HCT116 (cell line): ENCODE results near the gene LRIG3. TPM values are rescaled to one million over a fixed set of nuclear protein-coding genes. Genes with fewer than 3 reads are reported as not detected.

Experiments
- ATAC-seq: fragments of 200-7000 bp; cut with Tn5 transposase; 2 replicates; pipeline ENCODE4 v1.9.1; 2020; ENCODE audit warnings: mild to moderate bottlenecking, moderate library complexity
- BruUV-seq: library from RNA; stranded (reverse); fragments of 400-500 nt; replicated peaks from 2 replicates; lab custom pipeline; 2021; lab: Mats Ljungman, UMichigan
- CTCF ChIA-PET: fragments of 300-600 bp; sonication (Branson Sonifier 250); formaldehyde crosslinking; loops from one replicate; lab custom pipeline; 2021; ENCODE audit warnings: antibody characterized with exemption; lab: Charles Lee
- POLR2A ChIA-PET: fragments of 300-600, 350-600 bp; sonication (Branson Sonifier 250); formaldehyde crosslinking; loops from one replicate; lab custom pipeline; 2021; ENCODE audit warnings: antibody characterized with exemption; lab: Charles Lee
- RAD21 ChIA-PET, 2 experiments: fragments of 300-600 bp; sonication (Branson Sonifier 250); formaldehyde crosslinking; loops; one replicate each; lab custom pipeline; 2023; ENCODE audit warnings: low total read pairs in 2 of 2; ENCODE audit not compliant: uncharacterized antibody in 2 of 2, unreplicated experiment in 2 of 2, low non-redundant PET in 1 of 2; lab: Charles Lee
- DNase-seq: peaks from one replicate; pipeline ENCODE4 v3.0.0-alpha.2; 2010; ENCODE audit warnings: low read depth, low spot score
- H2AFZ ChIP-seq: fragments of 200-600 bp; shearing (Covaris generic), sonication (generic); 2 replicates; pipeline ENCODE4 v1.6.1; 2017; ENCODE audit warnings: low read depth, mixed run types, mixed read lengths, antibody characterized with exemption, low read length; ENCODE audit not compliant: poor library complexity, severe bottlenecking
- H3K27ac ChIP-seq: 2 replicates; pipeline ENCODE4 v1.5.1; 2012; ENCODE audit warnings: low read depth, low read length
- H3K27me3 ChIP-seq: fragments of 200-600 bp; sonication (generic); 2 replicates; pipeline ENCODE4 v1.6.1; 2016; ENCODE audit warnings: mixed run types, low read length, mixed read lengths; ENCODE audit not compliant: insufficient read depth
- H3K36me3 ChIP-seq, 2 experiments: fragments of 200-500 bp in 1 of 2; fragments of 200-600 bp in 1 of 2; sonication (Bioruptor generic) in 1 of 2; sonication (generic) in 1 of 2; 2 replicates each; pipeline versions ENCODE4 v1.5.1 to v1.6.1; 2014 to 2016; ENCODE audit warnings: low read length in 2 of 2, inconsistent platforms in 1 of 2, mixed read lengths in 1 of 2, mixed run types in 1 of 2; ENCODE audit not compliant: insufficient read depth in 2 of 2, control insufficient read depth in 1 of 2
- H3K4me1 ChIP-seq, 2 experiments: fragments of 200-600 bp in 1 of 2; sonication (generic) in 1 of 2; 2 replicates each; pipeline versions ENCODE4 v1.5.1 to v1.6.1; 2012 to 2017; ENCODE audit warnings: low read length in 2 of 2, inconsistent platforms in 1 of 2, mild to moderate bottlenecking in 1 of 2, mixed read lengths in 1 of 2, mixed run types in 1 of 2, moderate library complexity in 1 of 2; ENCODE audit not compliant: insufficient read depth in 2 of 2, control insufficient read depth in 1 of 2
- H3K4me2 ChIP-seq: fragments of 200-600 bp; sonication (generic); 2 replicates; pipeline ENCODE4 v1.6.1; 2017; ENCODE audit warnings: mixed run types, low read length, mixed read lengths
- H3K4me3 ChIP-seq, 2 experiments: fragments of 200-600 bp in 1 of 2; sonication (generic) in 1 of 2; replicated peaks in 1 of 2; 2 replicates each; pipeline ENCODE4 v1.5.1; 2011 to 2016; ENCODE audit warnings: low read length in 2 of 2, control low read depth in 1 of 2, low read depth in 1 of 2, mild to moderate bottlenecking in 1 of 2, mixed read lengths in 1 of 2, mixed run types in 1 of 2
- H3K79me2 ChIP-seq: fragments of 200-600 bp; sonication (generic); 2 replicates; pipeline ENCODE4 v1.6.1; 2017; ENCODE audit warnings: mild to moderate bottlenecking, mixed run types, low read length, moderate library complexity, mixed read lengths; ENCODE audit not compliant: insufficient read depth
- H3K9ac ChIP-seq: fragments of 200-600 bp; sonication (generic); 2 replicates; pipeline ENCODE4 v1.6.1; 2016; ENCODE audit warnings: low read length, mixed read lengths
- H3K9me2 ChIP-seq: fragments of 200-600 bp; sonication (generic), shearing (Covaris generic); 2 replicates; pipeline ENCODE4 v1.6.1; 2017; ENCODE audit warnings: mixed run types, mild to moderate bottlenecking, moderate library complexity; ENCODE audit not compliant: insufficient read depth
- H3K9me3 ChIP-seq, 2 experiments: fragments of 200-500 bp in 1 of 2; fragments of 200-600 bp in 1 of 2; sonication (Bioruptor generic) in 1 of 2; sonication (generic) in 1 of 2; 2 replicates each; pipeline ENCODE4 v1.6.1; 2014 to 2017; ENCODE audit warnings: low read length in 2 of 2, mixed read lengths in 2 of 2, inconsistent platforms in 1 of 2, low read depth in 1 of 2, mild to moderate bottlenecking in 1 of 2, mixed run types in 1 of 2, moderate library complexity in 1 of 2; ENCODE audit not compliant: control insufficient read depth in 1 of 2, insufficient read depth in 1 of 2
- H4K20me1 ChIP-seq: fragments of 200-600 bp; sonication (generic), shearing (Covaris generic); 2 replicates; pipeline ENCODE4 v1.6.1; 2017; ENCODE audit warnings: mixed run types, mild to moderate bottlenecking, moderate library complexity; ENCODE audit not compliant: insufficient read depth
- CBX3 ChIP-seq: IDR thresholded peaks from 2 replicates; pipeline ENCODE4 v1.6.1; 2012; ENCODE audit warnings: low read depth
- ELF1 ChIP-seq: IDR thresholded peaks from 2 replicates; pipeline ENCODE4 v1.6.1; 2012; ENCODE audit warnings: low read depth, borderline replicate concordance
- EZH2phosphoT487 ChIP-seq: fragments of 200-600 bp; IDR thresholded peaks from 2 replicates; pipeline ENCODE4 v1.6.1; 2018; ENCODE audit warnings: antibody characterized with exemption, borderline replicate concordance
- FOSL1 ChIP-seq: IDR thresholded peaks from 2 replicates; pipeline ENCODE4 v1.6.1; 2012; ENCODE audit warnings: low read depth
- RAD21 ChIP-seq: IDR thresholded peaks from 2 replicates; pipeline ENCODE4 v1.6.1; 2012; ENCODE audit warnings: low read depth, mild to moderate bottlenecking
- SIN3A ChIP-seq: IDR thresholded peaks from 2 replicates; pipeline ENCODE4 v1.6.1; 2012; ENCODE audit warnings: low read depth
- SP1 ChIP-seq: IDR thresholded peaks from 2 replicates; pipeline ENCODE4 v1.6.1; 2012; ENCODE audit warnings: low read depth
- SRF ChIP-seq: IDR thresholded peaks from 2 replicates; pipeline ENCODE4 v1.6.1; 2012; ENCODE audit warnings: low read depth
- YY1 ChIP-seq: IDR thresholded peaks from 2 replicates; pipeline ENCODE4 v1.6.1; 2011; ENCODE audit warnings: low read length, low read depth, moderate library complexity, mild to moderate bottlenecking; ENCODE audit not compliant: insufficient replicate concordance; ENCODE audit errors: extremely low read depth
- intact Hi-C: fragments of 100-400 bp; cut with micrococcal nuclease; formaldehyde crosslinking; loops from 2 replicates; pipeline ENCODE4 v1.10.0; 2022
- total RNA-seq: library from RNA; stranded (reverse); gene quantifications from one replicate; pipeline ENCODE4 v1.2.1, GENCODE V29; 2021; ENCODE audit not compliant: unreplicated experiment
- TF ChIP-seq, protein P1 (sequence below): IDR thresholded peaks from 2 replicates; pipeline ENCODE4 v1.6.1; 2011; ENCODE audit warnings: mild to moderate bottlenecking, low read length, moderate library complexity; ENCODE audit not compliant: insufficient replicate concordance; ENCODE audit errors: extremely low read depth
- TF ChIP-seq, protein P2 (sequence below): IDR thresholded peaks from 2 replicates; pipeline ENCODE4 v1.6.1; 2012

LRIG3 gene
- total RNA-seq, 1 experiment from 2014 or later: 11.1 TPM

DNA sequence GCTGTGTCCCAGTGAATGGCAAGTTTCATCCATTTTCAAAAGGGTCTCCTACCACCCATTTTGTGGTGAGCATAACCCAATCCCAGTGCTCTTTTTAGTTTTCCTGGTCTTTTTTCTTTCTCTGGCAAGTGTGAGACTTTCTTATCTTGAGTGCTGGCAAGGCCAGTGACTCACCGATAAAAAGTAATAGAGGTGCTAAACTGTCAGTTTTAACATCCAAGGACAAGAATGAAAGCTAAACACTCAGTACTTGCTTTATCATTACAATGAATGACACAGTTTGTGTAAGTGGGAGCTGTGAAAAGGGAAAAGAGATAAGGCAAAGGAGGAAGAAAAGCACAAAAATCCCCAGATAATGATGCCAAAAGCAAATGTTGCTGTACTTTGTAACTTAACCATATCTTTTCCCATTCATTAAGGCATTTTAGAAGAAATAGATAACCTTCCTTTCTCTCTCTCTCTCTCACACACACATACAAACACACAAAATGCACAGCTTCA is 4.9 kb upstream of the LRIG3 start (continued):
- TF ChIP-seq, protein P1, sequence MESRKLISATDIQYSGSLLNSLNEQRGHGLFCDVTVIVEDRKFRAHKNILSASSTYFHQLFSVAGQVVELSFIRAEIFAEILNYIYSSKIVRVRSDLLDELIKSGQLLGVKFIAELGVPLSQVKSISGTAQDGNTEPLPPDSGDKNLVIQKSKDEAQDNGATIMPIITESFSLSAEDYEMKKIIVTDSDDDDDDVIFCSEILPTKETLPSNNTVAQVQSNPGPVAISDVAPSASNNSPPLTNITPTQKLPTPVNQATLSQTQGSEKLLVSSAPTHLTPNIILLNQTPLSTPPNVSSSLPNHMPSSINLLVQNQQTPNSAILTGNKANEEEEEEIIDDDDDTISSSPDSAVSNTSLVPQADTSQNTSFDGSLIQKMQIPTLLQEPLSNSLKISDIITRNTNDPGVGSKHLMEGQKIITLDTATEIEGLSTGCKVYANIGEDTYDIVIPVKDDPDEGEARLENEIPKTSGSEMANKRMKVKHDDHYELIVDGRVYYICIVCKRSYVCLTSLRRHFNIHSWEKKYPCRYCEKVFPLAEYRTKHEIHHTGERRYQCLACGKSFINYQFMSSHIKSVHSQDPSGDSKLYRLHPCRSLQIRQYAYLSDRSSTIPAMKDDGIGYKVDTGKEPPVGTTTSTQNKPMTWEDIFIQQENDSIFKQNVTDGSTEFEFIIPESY: no peak
- TF ChIP-seq SIN3A (no peak), SP1 (no peak), CBX3 (no peak), EZH2phosphoT487 (no peak), RAD21 (no peak), FOSL1 (no peak)
- TF ChIP-seq, all 23 proteins: peak for 0

DNA sequence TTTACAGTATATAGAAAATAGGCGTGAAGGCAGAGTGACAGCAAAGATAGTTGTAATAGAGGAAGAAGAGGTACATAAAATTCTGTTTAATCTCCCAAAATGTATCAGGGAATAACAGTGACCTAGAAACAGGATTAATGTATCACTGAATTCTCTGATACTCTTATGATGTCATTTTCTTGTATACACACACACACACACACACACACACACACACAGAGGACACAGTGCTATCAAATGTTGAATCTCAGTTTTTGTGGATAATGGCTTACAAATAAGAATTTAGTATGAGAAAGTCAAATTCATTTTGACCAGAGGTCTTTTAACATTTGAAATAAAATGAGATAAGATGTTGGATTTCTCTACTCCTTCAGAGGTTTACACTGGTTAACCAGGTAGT is 4.3 kb upstream of the LRIG3 start:
- Histone ChIP-seq H3K79me2 (no peaks in the 10 kb centered on the region), H3K27me3 (no peaks in the 10 kb centered on the region), H2AFZ (no peak overlapping the region), H3K4me2 (no peak overlapping the region), H3K4me1 (peaks cover 0 to 8% of the 10 kb centered on the region in 2 experiments; a peak in 3 of 4 replicates), H3K27ac (no peak overlapping the region), H3K9ac (no peak overlapping the region), H3K9me3 (no peaks in the 10 kb centered on the region), H3K36me3 (no peaks in the 10 kb centered on the region), H3K9me2 (no peaks in the 10 kb centered on the region), H3K4me3 (no peak overlapping the region), H4K20me1 (no peaks in the 10 kb centered on the region)
- RAD21 ChIA-PET: no interaction called here
- BruUV-seq: no TSS peak
- POLR2A ChIA-PET: no interaction called here
- DNase-seq (no peak), ATAC-seq (no peak)
- CTCF ChIA-PET: no interaction called here
- intact Hi-C loops: no loop called here
- TF ChIP-seq SP1: no peak
- TF ChIP-seq, protein P2, sequence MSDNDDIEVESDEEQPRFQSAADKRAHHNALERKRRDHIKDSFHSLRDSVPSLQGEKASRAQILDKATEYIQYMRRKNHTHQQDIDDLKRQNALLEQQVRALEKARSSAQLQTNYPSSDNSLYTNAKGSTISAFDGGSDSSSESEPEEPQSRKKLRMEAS: no peak
- TF ChIP-seq SRF: no peak
- TF ChIP-seq ELF1: no peak
- TF ChIP-seq YY1: no peak
